Breast epithelium (tissue), 3 donors: ENCODE results near the gene NDUFS6.
"Not testable (repeated sequence)": the region's sequence is repeated elsewhere in the genome, so short reads cannot be mapped to it uniquely, and the experiment has no call there.

Source experiments
- POLR2A ChIP-seq: fragments of 450-650 bp; IDR thresholded peaks from one replicate; pipeline ENCODE4 v1.6.1; 2016; ENCODE audit warnings: antibody characterized with exemption, mild to moderate bottlenecking, moderate library complexity
- POLR2AphosphoS5 ChIP-seq, 3 donors: sonication (generic); formaldehyde crosslinking; IDR thresholded peaks; one replicate each; pipeline ENCODE4 v1.6.1; 2017; ENCODE audit warnings: antibody characterized with exemption in 3 of 3
- TF ChIP-seq, protein P1 (sequence below), 3 donors: fragments of 450-650 bp; IDR thresholded peaks; one replicate each; pipeline ENCODE4 v1.5.1; 2016 to 2017; ENCODE audit warnings: antibody characterized with exemption in 3 of 3, mild to moderate bottlenecking in 3 of 3, moderate library complexity in 3 of 3

- not testable (repeated sequence) for TF ChIP-seq POLR2AphosphoS5 (IDR thresholded peaks at IDR 0.05); POLR2A
- TF ChIP-seq, protein P1, sequence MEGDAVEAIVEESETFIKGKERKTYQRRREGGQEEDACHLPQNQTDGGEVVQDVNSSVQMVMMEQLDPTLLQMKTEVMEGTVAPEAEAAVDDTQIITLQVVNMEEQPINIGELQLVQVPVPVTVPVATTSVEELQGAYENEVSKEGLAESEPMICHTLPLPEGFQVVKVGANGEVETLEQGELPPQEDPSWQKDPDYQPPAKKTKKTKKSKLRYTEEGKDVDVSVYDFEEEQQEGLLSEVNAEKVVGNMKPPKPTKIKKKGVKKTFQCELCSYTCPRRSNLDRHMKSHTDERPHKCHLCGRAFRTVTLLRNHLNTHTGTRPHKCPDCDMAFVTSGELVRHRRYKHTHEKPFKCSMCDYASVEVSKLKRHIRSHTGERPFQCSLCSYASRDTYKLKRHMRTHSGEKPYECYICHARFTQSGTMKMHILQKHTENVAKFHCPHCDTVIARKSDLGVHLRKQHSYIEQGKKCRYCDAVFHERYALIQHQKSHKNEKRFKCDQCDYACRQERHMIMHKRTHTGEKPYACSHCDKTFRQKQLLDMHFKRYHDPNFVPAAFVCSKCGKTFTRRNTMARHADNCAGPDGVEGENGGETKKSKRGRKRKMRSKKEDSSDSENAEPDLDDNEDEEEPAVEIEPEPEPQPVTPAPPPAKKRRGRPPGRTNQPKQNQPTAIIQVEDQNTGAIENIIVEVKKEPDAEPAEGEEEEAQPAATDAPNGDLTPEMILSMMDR (IDR thresholded peaks at IDR 0.05), result not testable (repeated sequence)
These were observed 2.6 kb upstream of the NDUFS6 start for GRCh38 chr5:1798589-1798988.
